HG02571 (cell line): ENCODE results near the gene ZNF254.
"Not testable (repeated sequence)": the region's sequence is repeated elsewhere in the genome, so short reads cannot be mapped to it uniquely, and the experiment has no call there.

Source experiments
- ATAC-seq: cut with Tn5 transposase; IDR thresholded peaks from one replicate; pipeline ENCODE4 v1.9.1; 2021; ENCODE audit warnings: mild to moderate bottlenecking, moderate library complexity; ENCODE audit not compliant: unreplicated experiment

ZNF254 gene

GRCh38 chr19:24086974-24087595, at the start of gene ZNF254:
Gene ZNF254, plus strand, starts transcription at chr19:24087187. Its CDS starts 121 bp downstream, at chr19:24087308.
- ATAC-seq, result peak; percentile 98

GRCh38 chr19:24040621-24041020, 46.4 kb upstream of the ZNF254 start:
- no peak for ATAC-seq

GRCh38 chr19:24041326-24041725, 45.7 kb upstream of the ZNF254 start:
- ATAC-seq, result not testable (repeated sequence)

GRCh38 chr19:24046550-24046949, 40.4 kb upstream of the ZNF254 start:
- ATAC-seq, result no peak

DNA sequence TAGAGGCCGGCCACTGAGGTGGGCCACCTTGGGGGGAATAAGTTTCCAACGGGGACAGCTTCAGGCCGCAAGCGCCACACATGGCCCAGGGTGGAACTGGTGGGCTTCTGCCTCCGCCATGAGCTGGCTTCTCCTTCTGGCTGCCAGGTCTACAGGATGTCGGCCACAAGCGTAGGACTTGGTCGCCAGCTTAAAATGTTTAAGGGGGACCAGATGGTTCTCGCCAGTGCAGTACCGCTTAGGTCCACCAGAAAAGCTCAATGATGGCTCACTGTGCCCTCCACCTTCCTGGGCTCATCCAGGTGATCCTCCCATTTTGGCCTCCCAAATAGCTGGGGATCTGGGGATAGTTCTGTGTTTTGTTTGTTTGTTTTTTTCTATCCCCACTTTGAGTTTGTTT, 38.7 kb upstream of the ZNF254 start:
- ATAC-seq, result no peak

DNA sequence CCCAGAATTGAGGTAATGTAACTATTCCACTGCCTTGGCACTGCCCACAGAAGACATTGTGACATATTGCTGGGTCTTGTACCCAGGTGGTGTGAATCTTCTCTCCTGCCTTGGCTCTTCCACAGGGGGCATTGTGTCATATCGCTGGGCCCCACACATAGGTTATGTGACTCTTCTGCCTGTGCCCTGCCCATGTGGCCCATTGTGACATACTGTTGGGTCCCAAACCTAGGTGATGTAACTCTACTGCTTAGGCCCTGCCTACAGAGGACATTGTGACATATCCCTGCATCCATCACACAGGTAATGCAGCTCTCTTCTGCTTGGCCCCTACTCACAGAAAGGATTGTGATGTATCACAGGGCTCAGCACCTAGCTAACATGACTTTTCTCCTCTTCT, 37.5 kb upstream of the ZNF254 start:
- no peak for ATAC-seq

DNA sequence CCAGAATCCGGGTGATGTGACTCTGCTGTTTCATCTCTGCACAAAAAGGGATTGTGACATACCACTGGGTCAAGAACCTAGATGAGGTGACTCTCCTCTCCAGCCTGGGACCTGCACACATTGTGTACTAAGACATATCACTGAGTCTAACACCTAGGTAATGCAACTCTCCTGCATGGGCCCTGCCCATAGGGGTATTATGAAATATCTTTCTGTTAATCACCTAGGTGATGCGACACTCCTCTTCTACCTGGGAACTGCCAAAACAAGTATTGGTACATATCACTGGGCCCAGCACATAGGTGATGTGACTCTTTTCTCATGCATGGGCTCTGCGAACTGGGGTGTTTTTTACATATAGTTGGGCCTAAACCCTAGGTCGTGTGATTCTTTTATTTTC, 35.5 kb upstream of the ZNF254 start:
- no peak for ATAC-seq

DNA sequence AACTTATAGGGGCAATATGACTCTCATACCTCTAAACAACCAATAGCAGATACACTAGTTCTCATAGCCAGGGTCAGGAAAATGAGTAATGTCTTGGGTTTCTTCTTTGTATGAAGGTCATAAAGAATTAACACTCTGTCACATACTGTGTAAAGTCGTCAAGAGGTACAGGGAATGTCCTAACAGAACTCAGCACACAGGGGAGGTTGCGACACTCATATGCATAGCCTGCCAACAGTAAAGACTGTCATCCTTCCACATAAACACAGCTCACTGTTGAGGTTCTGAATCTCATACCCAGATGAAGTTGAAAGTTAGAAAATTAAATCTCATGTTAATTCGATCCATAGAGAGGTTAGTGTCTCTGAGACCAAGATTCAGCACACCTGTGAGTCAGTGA, 34.2 kb upstream of the ZNF254 start:
- ATAC-seq, result no peak

- no peak for ATAC-seq
Measured at GRCh38 chr19:24053601-24054000, 33.4 kb upstream of the ZNF254 start.

DNA sequence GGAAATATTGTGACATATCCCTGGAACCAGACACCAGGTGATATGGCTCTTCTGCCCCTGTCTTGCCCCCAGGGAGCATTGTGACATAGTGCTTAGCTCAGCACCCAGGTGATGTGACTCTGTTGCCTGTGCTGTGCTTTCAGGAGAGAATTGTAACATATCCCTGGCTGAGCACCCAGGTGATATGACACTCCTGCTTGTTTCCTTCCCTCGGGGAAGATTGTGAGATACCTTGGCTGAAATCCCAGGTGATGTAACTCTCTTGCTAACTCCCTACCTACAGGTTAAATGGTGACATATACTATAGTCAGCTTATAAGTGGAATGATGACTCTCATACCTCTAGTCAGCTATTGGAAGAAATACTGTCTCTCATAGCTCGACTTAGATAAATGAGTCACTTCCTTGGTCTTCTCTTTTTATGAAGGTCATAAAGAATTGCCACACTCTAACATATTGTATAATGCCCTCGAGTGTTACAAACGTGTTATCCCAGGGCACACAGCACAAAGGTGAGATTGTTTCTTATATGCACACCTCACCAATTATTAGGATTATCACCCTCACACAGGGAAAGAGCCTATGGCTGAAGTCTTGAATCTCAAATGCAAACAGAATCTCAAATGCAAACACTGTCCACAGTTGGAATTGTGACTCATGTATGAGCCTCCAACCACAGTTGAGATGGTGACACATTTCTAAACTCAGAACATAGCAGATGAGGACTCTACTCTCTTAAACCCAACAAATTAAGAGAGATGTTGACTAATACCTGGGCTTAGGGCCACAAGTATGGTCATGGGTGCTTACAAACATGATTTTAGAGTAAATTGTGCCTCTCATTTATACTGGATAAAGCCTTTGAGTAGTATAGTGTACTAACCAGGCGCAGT, 32.7 kb upstream of the ZNF254 start:
- no peak for ATAC-seq

DNA sequence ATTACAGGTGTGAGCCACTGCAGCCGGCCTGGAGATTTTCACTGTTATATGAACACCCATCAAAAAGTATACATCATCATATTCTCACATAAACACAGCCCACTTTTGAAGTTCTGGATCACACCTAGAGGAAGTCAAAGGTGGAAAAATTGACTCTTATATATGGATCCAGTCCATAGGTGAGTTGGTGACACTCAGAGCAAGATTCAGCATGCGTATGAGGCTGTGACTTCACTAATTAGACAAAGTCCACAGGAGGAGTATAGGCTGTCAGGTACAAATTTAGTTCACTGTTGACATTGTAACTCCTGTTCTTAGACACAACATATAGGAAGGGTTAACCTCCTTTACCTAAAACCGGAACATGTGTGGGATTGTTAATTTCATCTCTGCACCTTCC, 31.4 kb upstream of the ZNF254 start:
- no peak for ATAC-seq

DNA sequence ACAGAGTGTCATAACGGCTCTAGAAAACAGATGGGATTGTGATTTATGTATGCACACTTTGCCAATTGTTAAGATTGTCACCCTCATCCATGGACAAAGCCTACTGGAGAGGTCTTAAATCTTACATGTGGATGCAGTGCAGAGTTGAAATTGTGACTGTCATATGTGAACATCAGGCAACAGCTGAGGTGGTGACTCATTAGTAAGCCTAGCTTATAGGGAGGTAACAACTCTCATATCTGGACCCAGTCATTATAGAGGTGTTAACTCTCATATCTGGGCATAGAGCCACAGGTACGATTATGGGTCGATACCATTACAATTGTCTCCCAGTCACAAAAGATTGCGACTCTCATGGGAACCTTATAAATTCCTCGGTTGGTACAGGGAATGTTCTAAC, 29.8 kb upstream of the ZNF254 start:
- no peak for ATAC-seq

DNA sequence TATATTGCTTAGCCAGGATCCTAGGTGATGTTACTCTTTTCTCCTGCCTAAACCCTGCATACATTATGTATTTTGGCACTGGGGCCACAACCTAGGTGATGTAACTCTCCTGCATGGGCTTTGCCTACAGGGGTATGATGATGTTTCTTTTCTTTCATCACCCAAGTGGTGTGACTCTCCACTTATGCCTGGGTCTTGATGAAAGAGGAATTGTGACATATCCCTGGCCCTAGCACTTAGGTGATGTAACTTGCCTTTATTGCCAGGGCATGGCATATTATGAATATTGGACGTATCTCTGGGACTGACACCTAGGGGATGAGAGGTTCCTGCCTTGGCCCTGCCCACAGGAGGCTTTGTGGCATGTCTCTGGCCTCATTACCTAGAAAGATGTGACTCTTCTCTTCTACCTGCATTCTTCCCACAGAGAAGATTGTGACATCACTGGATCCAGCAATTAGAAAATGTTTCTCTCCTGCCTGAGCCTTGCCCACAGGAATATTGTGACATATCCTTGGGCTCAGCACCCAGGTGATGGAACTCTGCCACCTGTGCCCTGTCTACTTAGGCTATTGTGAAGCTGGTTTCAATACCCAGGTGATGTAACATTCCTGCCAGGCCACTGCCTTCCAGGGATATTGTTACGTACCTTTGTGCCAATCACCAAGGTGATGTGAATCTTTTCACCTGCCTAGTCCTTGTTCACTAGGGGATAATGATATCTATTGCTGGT, 27.3 kb upstream of the ZNF254 start:
- ATAC-seq, result no peak

GRCh38 chr19:24060687-24061356, 26.2 kb upstream of the ZNF254 start:
- ATAC-seq, result no peak

- no peak for ATAC-seq
Measured at GRCh38 chr19:24062190-24062589, 24.8 kb upstream of the ZNF254 start.

- no peak for ATAC-seq
Measured at GRCh38 chr19:24063295-24063694, 23.7 kb upstream of the ZNF254 start.

DNA sequence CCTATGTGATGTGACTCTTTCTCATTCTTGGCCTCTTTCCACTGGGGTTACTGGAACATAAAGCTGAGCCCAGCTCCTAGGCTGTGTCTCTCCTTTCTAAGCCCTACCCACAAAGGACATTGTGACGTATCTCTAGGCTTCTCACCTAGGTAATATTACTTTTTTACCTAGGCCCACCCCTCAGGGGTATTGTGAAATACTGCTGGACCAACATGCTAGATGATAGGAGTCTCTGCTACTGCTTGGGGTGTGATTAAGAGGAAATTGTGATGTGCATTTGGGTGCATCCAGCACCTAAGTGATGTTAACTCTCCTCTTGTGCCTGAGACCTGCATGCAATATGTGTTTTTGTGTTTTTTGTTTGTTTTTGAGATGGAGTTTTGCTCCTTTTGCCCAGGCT, 22.8 kb upstream of the ZNF254 start:
- no peak for ATAC-seq

DNA sequence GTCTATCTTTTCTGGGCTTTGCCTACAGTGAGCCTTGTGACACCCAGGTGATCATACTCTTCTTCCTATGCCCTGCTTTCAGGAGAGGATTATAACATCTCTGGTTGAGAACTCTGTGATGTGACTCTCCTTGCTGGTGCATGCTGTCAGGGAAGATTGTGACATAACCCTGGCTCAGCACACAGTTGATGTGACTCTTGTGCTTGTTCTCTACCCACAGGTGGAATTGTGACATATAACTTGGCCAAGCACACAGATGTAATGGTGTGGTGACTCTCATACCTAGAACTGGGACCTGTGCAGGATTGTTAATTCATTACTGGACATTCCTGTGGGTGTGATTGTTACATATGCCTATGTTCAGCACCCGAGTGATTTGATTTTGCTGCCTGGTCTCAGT, 21.7 kb upstream of the ZNF254 start:
- ATAC-seq, result no peak

- no peak for ATAC-seq
Measured at GRCh38 chr19:24065865-24066604, 21.0 kb upstream of the ZNF254 start.

DNA sequence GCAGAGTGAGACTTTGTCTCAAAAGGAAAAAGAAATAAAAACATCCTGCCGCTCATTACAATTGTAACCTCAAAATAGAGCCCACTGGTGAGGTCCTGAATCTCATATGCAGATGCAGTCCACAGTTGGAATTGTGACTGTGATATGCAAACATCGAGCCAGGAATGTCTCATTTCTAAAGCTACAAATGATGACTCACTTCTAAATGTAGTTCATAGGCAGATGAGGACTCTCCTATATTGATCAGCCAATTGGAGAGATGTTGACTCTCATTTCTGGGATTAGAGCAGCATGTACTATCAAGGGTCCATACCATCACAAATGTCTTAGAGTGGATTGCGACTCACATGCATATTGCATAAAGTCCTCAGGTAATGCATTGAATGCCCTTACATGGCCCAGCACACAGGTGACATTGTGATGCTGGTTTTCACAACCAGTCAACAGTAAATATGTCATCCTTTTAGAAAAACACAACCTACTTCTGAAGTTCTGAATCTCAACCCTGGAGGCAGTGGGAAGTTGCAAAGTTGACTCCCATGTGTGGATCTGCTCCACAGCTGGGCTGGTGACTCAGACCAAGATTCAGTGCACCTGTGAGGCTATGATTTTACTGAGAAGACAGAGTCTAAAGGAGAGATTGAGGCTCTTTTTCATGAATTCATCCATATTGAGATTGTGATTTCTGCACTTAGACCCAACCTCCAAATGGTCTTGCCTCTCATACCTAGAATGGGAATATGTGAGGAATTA, 16.9 kb upstream of the ZNF254 start:
- ATAC-seq, result no peak
